Ascending aorta (tissue), 2 donors: ENCODE results near the gene MALL. TPM values are rescaled to one million over a fixed set of nuclear protein-coding genes. Genes with fewer than 3 reads are reported as not detected.
"Not testable (repeated sequence)": the region's sequence is repeated elsewhere in the genome, so short reads cannot be mapped to it uniquely, and the experiment has no call there.

ENCODE experiments used
- DNase-seq, 2 donors: peaks; one replicate each; pipeline ENCODE4 v3.0.0-alpha.2; 2019; ENCODE audit warnings: low spot score in 2 of 2
- H3K27ac ChIP-seq, 2 donors: fragments of 200-600 bp; sonication (generic); one replicate each; pipeline ENCODE4 v1.5.1; 2016 to 2017; ENCODE audit warnings: mild to moderate bottlenecking in 1 of 2
- H3K27me3 ChIP-seq: fragments of 200-600 bp; sonication (generic); one replicate; pipeline ENCODE4 v1.5.1; 2017
- H3K36me3 ChIP-seq, 2 donors: fragments of 200-600 bp; sonication (generic); one replicate each; pipeline ENCODE4 v1.5.1; 2016
- H3K4me1 ChIP-seq, 2 donors: fragments of 200-600 bp; sonication (generic); one replicate each; pipeline ENCODE4 v1.5.1; 2016 to 2017; ENCODE audit warnings: mild to moderate bottlenecking in 1 of 2
- H3K4me3 ChIP-seq, 2 donors: fragments of 200-600 bp; sonication (generic); one replicate each; pipeline ENCODE4 v1.5.1; 2016 to 2017; ENCODE audit warnings: mild to moderate bottlenecking in 1 of 2
- H3K9me3 ChIP-seq, 2 donors: fragments of 200-600 bp; sonication (generic); one replicate each; pipeline ENCODE4 v1.5.1; 2016
- CTCF ChIP-seq, 3 experiments: fragments of 200-600 bp in 2 of 3; fragments of 450-650 bp in 1 of 3; sonication (generic) in 2 of 3; IDR thresholded peaks; one replicate each; pipeline ENCODE4 v1.5.1; 2016 to 2019; ENCODE audit warnings: antibody characterized with exemption in 3 of 3, mild to moderate bottlenecking in 1 of 3, moderate library complexity in 1 of 3
- intact Hi-C: fragments of 100-400 bp; cut with DNase I; formaldehyde crosslinking; loops from one replicate; pipeline ENCODE4 v1.15.1; 2023
- total RNA-seq: library from RNA; depleted of rRNA; stranded (reverse); fragments of >200 nt; gene quantifications from one replicate; pipeline ENCODE4 v1.1.0, GENCODE V29; 2016

MALL gene
- total RNA-seq, 1 donor from 2014 or later, result 38.5 TPM

- Histone ChIP-seq H3K4me3 (no peak overlapping the region), H3K4me1 (peaks cover 16 to 41% of the 10 kb centered on the region in 2 donors), H3K27me3 (no peaks in the 10 kb centered on the region), H3K27ac (peak overlapping the region; percentile 98 to 99), H3K9me3 (no peaks in the 10 kb centered on the region), H3K36me3 (no peaks in the 10 kb centered on the region)
- no peak for TF ChIP-seq CTCF (IDR thresholded peaks at IDR 0.05)
- peak in 1 of 2 donors; percentile 43 for DNase-seq
- intact Hi-C loops, result no loop called here
Measured at GRCh38 chr2:110099471-110100225, 16.0 kb downstream of the MALL start.

GRCh38 chr2:110099038-110099425 lies 16.6 kb downstream of the MALL start:
- DNase-seq, result peak in 1 of 2 donors; percentile 60
- intact Hi-C loops, result no loop called here
- peaks cover 16 to 41% of the 10 kb centered on the region in 2 donors for H3K4me1 ChIP-seq

GRCh38 chr2:110097506-110098220 lies 18.0 kb downstream of the MALL start:
- no peak overlapping the region for H3K4me3 ChIP-seq
- no peaks in the 10 kb centered on the region for H3K36me3 ChIP-seq
- intact Hi-C loops, result no loop called here
- H3K27ac ChIP-seq, result no peak overlapping the region
- DNase-seq, result no peak
- TF ChIP-seq CTCF (IDR thresholded peaks at IDR 0.05), result no peak
- peaks cover 16 to 36% of the 10 kb centered on the region in 2 donors for H3K4me1 ChIP-seq
- no peaks in the 10 kb centered on the region for H3K9me3 ChIP-seq
- H3K27me3 ChIP-seq, result no peaks in the 10 kb centered on the region

More at GRCh38 chr2:110099038-110099425, 16.6 kb downstream of the MALL start:
- Histone ChIP-seq H3K36me3 (no peaks in the 10 kb centered on the region), H3K4me3 (no peak overlapping the region), H3K27ac (peak overlapping the region; percentile 98 to 99), H3K27me3 (no peaks in the 10 kb centered on the region), H3K9me3 (no peaks in the 10 kb centered on the region)
- no peak for TF ChIP-seq CTCF (IDR thresholded peaks at IDR 0.05)

GRCh38 chr2:110095994-110096633 lies 19.5 kb downstream of the MALL start:
- Histone ChIP-seq H3K4me1 (peaks cover 9 to 25% of the 10 kb centered on the region in 2 donors), H3K36me3 (no peaks in the 10 kb centered on the region), H3K27me3 (no peaks in the 10 kb centered on the region), H3K27ac (peak overlapping the region; percentile 54 to 78), H3K9me3 (no peaks in the 10 kb centered on the region), H3K4me3 (no peak overlapping the region)
- DNase-seq, result peak in 1 of 2 donors; percentile 50
- intact Hi-C loops, result no loop called here
- TF ChIP-seq CTCF (IDR thresholded peaks at IDR 0.05), result no peak

GRCh38 chr2:110094884-110095534 lies 20.6 kb downstream of the MALL start:
- H3K9me3 ChIP-seq, intact Hi-C loops, H3K27me3 ChIP-seq, H3K36me3 ChIP-seq: not testable (repeated sequence)
- Histone ChIP-seq H3K27ac (peak overlapping the region; percentile 54 to 78), H3K4me1 (peaks cover 3 to 15% of the 10 kb centered on the region in 2 donors), H3K4me3 (peak overlapping the region in 1 of 2 donors; percentile 40)
- DNase-seq, result peak in 1 of 2 donors; percentile 64

- H3K9me3 ChIP-seq, H3K27me3 ChIP-seq, intact Hi-C loops: not testable (repeated sequence)
Measured at GRCh38 chr2:110093924-110094323, 21.7 kb downstream of the MALL start.

GRCh38 chr2:110090164-110090563 lies 25.5 kb downstream of the MALL start:
- intact Hi-C loops, H3K27ac ChIP-seq, H3K36me3 ChIP-seq, DNase-seq, H3K4me3 ChIP-seq, H3K27me3 ChIP-seq, H3K9me3 ChIP-seq, H3K4me1 ChIP-seq: not testable (repeated sequence)

More at GRCh38 chr2:110093924-110094323, 21.7 kb downstream of the MALL start:
- not testable (repeated sequence) for H3K27ac ChIP-seq, H3K36me3 ChIP-seq, H3K4me1 ChIP-seq, DNase-seq, H3K4me3 ChIP-seq

GRCh38 chr2:110083757-110084156 lies 31.9 kb downstream of the MALL start:
- intact Hi-C loops, H3K27me3 ChIP-seq, H3K9me3 ChIP-seq, H3K4me3 ChIP-seq, H3K4me1 ChIP-seq, H3K36me3 ChIP-seq, H3K27ac ChIP-seq, DNase-seq: not testable (repeated sequence)

GRCh38 chr2:110083162-110083561 lies 32.5 kb downstream of the MALL start:
- H3K4me3 ChIP-seq, intact Hi-C loops, H3K36me3 ChIP-seq, H3K27ac ChIP-seq, DNase-seq, H3K9me3 ChIP-seq, H3K4me1 ChIP-seq, H3K27me3 ChIP-seq: not testable (repeated sequence)
